GM12891 (cell line): ENCODE measurements around the gene PTPRD.

Experiments used
- PAX5 ChIP-seq: IDR thresholded peaks from 2 replicates; pipeline ENCODE4 v1.6.1; 2011; ENCODE audit warnings: low read length, moderate library complexity, mild to moderate bottlenecking; ENCODE audit not compliant: insufficient read depth, severe bottlenecking
- POLR2A ChIP-seq: IDR thresholded peaks from 2 replicates; pipeline ENCODE4 v1.6.1; 2011; ENCODE audit warnings: low read depth, low read length, control low read depth
- POLR2AphosphoS5 ChIP-seq: IDR thresholded peaks from 2 replicates; pipeline ENCODE4 v1.6.1; 2011; ENCODE audit warnings: low read depth, low read length, control low read depth
- POU2F2 ChIP-seq: IDR thresholded peaks from 2 replicates; pipeline ENCODE4 v1.6.1; 2011; ENCODE audit warnings: low read depth, mild to moderate bottlenecking, control low read depth, low read length, moderate library complexity
- SPI1 ChIP-seq: IDR thresholded peaks from 2 replicates; pipeline ENCODE4 v1.6.1; 2011; ENCODE audit warnings: low read depth, low read length, control low read depth
- TAF1 ChIP-seq: IDR thresholded peaks from 2 replicates; pipeline ENCODE4 v1.6.1; 2011; ENCODE audit warnings: low read depth, low read length, control low read depth

- no peak for TF ChIP-seq PAX5
- no peak for TF ChIP-seq POLR2A
- no peak for TF ChIP-seq TAF1
- no peak for TF ChIP-seq POLR2AphosphoS5
- TF ChIP-seq POU2F2 = no peak
- no peak for TF ChIP-seq SPI1
Observed at GRCh38 chr9:10052181-10052580, 560.6 kb downstream of the PTPRD start.
